Endothelial cell of umbilical vein (primary cell): ENCODE data around the gene SAMSN1. TPM values are rescaled to one million over a fixed set of nuclear protein-coding genes. Genes with fewer than 3 reads are reported as not detected.

Experiments used
- BruUV-seq: library from RNA; stranded (reverse); fragments of 400-500 nt; replicated peaks from 2 replicates; lab custom pipeline; 2021; lab: Mats Ljungman, UMichigan
- CTCF ChIA-PET: fragments of 300-600, 350-600 bp; sonication (Branson Sonifier 250); formaldehyde crosslinking; loops from one replicate; lab custom pipeline; 2021; ENCODE audit warnings: antibody characterized with exemption, inconsistent platforms; lab: Charles Lee
- POLR2A ChIA-PET: fragments of 300-600, 350-600 bp; sonication (Branson Sonifier 250); formaldehyde crosslinking; loops from one replicate; lab custom pipeline; 2021; ENCODE audit warnings: antibody characterized with exemption, inconsistent platforms; lab: Charles Lee
- DNase-seq: peaks from one replicate; pipeline ENCODE4 v3.0.0-alpha.2; 2011; ENCODE audit warnings: low read depth, low spot score
- FAIRE-seq: peaks from 2 replicates; lab custom pipeline; 2011; peaks lifted over from hg19 to GRCh38; lab: Jason Lieb, UNC
- H2AFZ ChIP-seq: 2 replicates; pipeline ENCODE4 v1.6.0; 2012; ENCODE audit warnings: low read depth, low read length, control low read depth, inconsistent platforms
- H3K27ac ChIP-seq: 2 replicates; pipeline ENCODE4 v1.5.1; 2011; ENCODE audit warnings: low read depth, mild to moderate bottlenecking, control low read depth, low read length, moderate library complexity; ENCODE audit not compliant: insufficient read depth
- H3K27me3 ChIP-seq, 2 experiments: 2 replicates each; pipeline versions ENCODE4 v1.6.0 to v1.6.1; 2011; ENCODE audit warnings: low read length in 2 of 2, mixed read lengths in 1 of 2; ENCODE audit not compliant: control insufficient read depth in 2 of 2, insufficient read depth in 2 of 2
- H3K36me3 ChIP-seq, 2 experiments: 2 replicates in 1 of 2; 3 replicates in 1 of 2; pipeline ENCODE4 v1.5.1; 2011; ENCODE audit warnings: low read length in 2 of 2, mild to moderate bottlenecking in 1 of 2, moderate library complexity in 1 of 2; ENCODE audit not compliant: control insufficient read depth in 2 of 2, insufficient read depth in 2 of 2; ENCODE audit errors: extremely low read depth in 1 of 2
- H3K4me1 ChIP-seq: 3 replicates; pipeline ENCODE4 v1.5.1; 2011; ENCODE audit warnings: mild to moderate bottlenecking, low read length; ENCODE audit not compliant: control insufficient read depth, insufficient read depth; ENCODE audit errors: extremely low read depth
- H3K4me2 ChIP-seq: 2 replicates; pipeline ENCODE4 v1.6.1; 2011; ENCODE audit warnings: low read length, control low read depth, mixed read lengths; ENCODE audit not compliant: insufficient read depth
- H3K4me3 ChIP-seq, 3 experiments: fragments of 200-600 bp in 1 of 3; sonication (generic), shearing (Covaris generic) in 1 of 3; replicated peaks in 1 of 3; 2 replicates each; pipeline ENCODE4 v1.5.1; 2011 to 2016; ENCODE audit warnings: control low read depth in 3 of 3, low read length in 3 of 3, mild to moderate bottlenecking in 2 of 3, inconsistent platforms in 1 of 3, low read depth in 1 of 3, moderate library complexity in 1 of 3; ENCODE audit not compliant: insufficient read depth in 1 of 3
- H3K79me2 ChIP-seq: 2 replicates; pipeline ENCODE4 v1.6.0; 2012; ENCODE audit warnings: low read length, inconsistent platforms; ENCODE audit not compliant: control insufficient read depth, insufficient read depth
- H3K9ac ChIP-seq: replicated peaks from 2 replicates; pipeline ENCODE3; 2011; ENCODE audit warnings: low read length, control low read depth; ENCODE audit not compliant: insufficient read depth; ENCODE audit errors: extremely low read depth
- H3K9me1 ChIP-seq: replicated peaks from 3 replicates; pipeline ENCODE4 v1.6.0; 2011; ENCODE audit warnings: mild to moderate bottlenecking, low read length; ENCODE audit not compliant: control insufficient read depth, insufficient read depth; ENCODE audit errors: extremely low read depth
- H3K9me3 ChIP-seq: replicated peaks from 2 replicates; pipeline ENCODE4 v1.5.1; 2012; ENCODE audit warnings: low read length, inconsistent platforms; ENCODE audit not compliant: control insufficient read depth, insufficient read depth
- H4K20me1 ChIP-seq: replicated peaks from 2 replicates; pipeline ENCODE3; 2011; ENCODE audit warnings: mild to moderate bottlenecking, low read length; ENCODE audit not compliant: control insufficient read depth, insufficient read depth; ENCODE audit errors: extremely low read depth
- EZH2 ChIP-seq: IDR thresholded peaks from 2 replicates; pipeline ENCODE4 v1.6.1; 2012; ENCODE audit warnings: borderline replicate concordance, low read depth, mild to moderate bottlenecking, moderate library complexity, low read length, inconsistent platforms; ENCODE audit not compliant: severe bottlenecking
- FOS ChIP-seq: IDR thresholded peaks from 2 replicates; pipeline ENCODE4 v1.6.1; 2011; ENCODE audit warnings: mild to moderate bottlenecking, low read length, moderate library complexity, borderline replicate concordance; ENCODE audit not compliant: insufficient read depth
- GATA2 ChIP-seq: IDR thresholded peaks from 2 replicates; pipeline ENCODE4 v1.7.0; 2011; ENCODE audit warnings: low read depth, mild to moderate bottlenecking, moderate library complexity, mixed read lengths, low read length; ENCODE audit not compliant: insufficient read length, insufficient read depth
- JUN ChIP-seq: IDR thresholded peaks from 2 replicates; pipeline ENCODE4 v1.6.1; 2011; ENCODE audit warnings: borderline replicate concordance, low read depth; ENCODE audit not compliant: insufficient read length, insufficient read depth
- MYC ChIP-seq: IDR thresholded peaks from one replicate; pipeline ENCODE4 v1.6.1; 2011; ENCODE audit warnings: mild to moderate bottlenecking, low read depth, low read length
- POLR2A ChIP-seq: IDR thresholded peaks from 2 replicates; pipeline ENCODE4 v1.6.1; 2012; ENCODE audit warnings: low read depth, mild to moderate bottlenecking, control low read depth, low read length
- POLR2AphosphoS5 ChIP-seq: IDR thresholded peaks from 2 replicates; pipeline ENCODE4 v1.6.1; 2012; ENCODE audit warnings: low read depth, mild to moderate bottlenecking, control low read depth, low read length, moderate library complexity; ENCODE audit not compliant: insufficient read depth
- dilution Hi-C: fragments of 300-500 bp; cut with MboI; formaldehyde crosslinking; loops from one replicate; pipeline ENCODE4 v1.15.0; 2019; ENCODE audit warnings: low sequenced_read_pairs; ENCODE audit not compliant: extremely low pct_ligation_motif_present
- intact Hi-C: fragments of 100-400 bp; cut with micrococcal nuclease; formaldehyde crosslinking; loops from one replicate; pipeline ENCODE4 v1.10.0; 2022
- polyA plus RNA-seq, 4 experiments: library from polyadenylated mRNA; depleted of rRNA in 3 of 4; stranded (reverse) in 3 of 4; unstranded in 1 of 4; fragments of >200 nt; gene quantifications; 2 replicates each; pipeline versions ENCODE4 v1.2.1 to v1.2.3, GENCODE V29; 2011 to 2012; ENCODE audit warnings: missing spikeins in 1 of 4
- total RNA-seq: library from RNA; stranded (reverse); gene quantifications from 2 replicates; pipeline ENCODE4 v1.2.3, GENCODE V29; 2021
- TF ChIP-seq, protein P1 (sequence below), 2 donors: IDR thresholded peaks; 1 replicate in 1 of 2; 2 replicates in 1 of 2; pipeline ENCODE4 v1.5.1; 2011; ENCODE audit warnings: low read length in 2 of 2, mild to moderate bottlenecking in 2 of 2, moderate library complexity in 2 of 2, control low read depth in 1 of 2, inconsistent platforms in 1 of 2, low read depth in 1 of 2; ENCODE audit not compliant: insufficient read depth in 1 of 2; ENCODE audit errors: extremely low read depth in 1 of 2
- TF ChIP-seq, protein P2 (sequence below): IDR thresholded peaks from 2 replicates; pipeline ENCODE4 v1.6.1; 2011; ENCODE audit not compliant: insufficient read depth, insufficient read length

SAMSN1 gene
- total and polyA plus RNA-seq, 2 donors (not counting 3 experiments of a cell fraction or from before 2014, with no cell fraction given): 2.5 to 5.3 TPM

DNA sequence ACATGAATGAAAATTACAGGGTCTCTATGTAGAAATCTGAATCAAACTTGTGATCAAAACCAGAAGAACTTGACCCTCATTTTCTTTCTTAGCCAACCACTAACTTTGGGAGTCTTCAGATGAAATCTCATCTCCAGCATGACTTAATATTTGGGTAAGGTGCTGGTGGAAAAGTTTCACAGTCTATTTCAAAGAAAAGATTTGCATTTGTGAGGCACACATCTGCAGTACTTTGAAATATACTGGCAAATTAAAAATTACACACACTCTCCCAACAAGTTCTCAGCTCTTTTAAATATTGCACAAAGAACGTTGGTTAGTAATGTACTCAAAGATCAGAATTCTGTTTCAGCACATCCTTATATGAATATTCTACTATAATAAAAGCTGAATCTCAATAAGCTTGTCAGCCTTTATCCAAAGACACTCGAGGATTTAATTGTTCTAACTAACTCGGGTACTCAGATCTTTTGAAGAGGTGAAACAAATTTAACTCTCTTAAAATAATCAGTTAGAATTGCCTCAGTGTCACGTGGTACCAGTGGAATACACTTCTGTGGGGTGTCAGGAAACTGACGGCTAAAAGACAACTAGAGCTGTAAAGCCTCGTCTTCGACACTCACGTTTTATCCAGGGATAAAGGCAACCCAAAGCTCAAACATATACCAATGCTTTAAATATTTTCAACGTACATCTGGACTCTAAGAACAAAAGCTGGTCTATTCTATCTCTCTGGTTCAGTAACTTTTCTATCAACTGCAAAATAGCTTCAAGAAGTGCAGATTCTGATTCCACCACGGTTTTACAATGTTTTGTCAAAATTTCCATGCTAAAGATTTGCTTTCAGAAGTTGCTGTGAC, 19.0 kb downstream of the SAMSN1 start:
- no TSS peak for BruUV-seq
- Histone ChIP-seq H3K4me3 (no peak overlapping the region), H3K36me3 (no peaks in the 10 kb centered on the region), H4K20me1 (no peaks in the 10 kb centered on the region), H3K27me3 (no peaks in the 10 kb centered on the region), H3K4me2 (no peak overlapping the region), H3K9ac (no peak overlapping the region), H3K79me2 (peaks cover 19% of the 10 kb centered on the region), H3K27ac (no peak overlapping the region), H3K9me1 (no peaks in the 10 kb centered on the region), H2AFZ (no peak overlapping the region), H3K4me1 (no peaks in the 10 kb centered on the region), H3K9me3 (no peaks in the 10 kb centered on the region)
- TF ChIP-seq POLR2AphosphoS5 (no peak), GATA2 (no peak), JUN (no peak), EZH2 (no peak), MYC (no peak), FOS (no peak), POLR2A (no peak)
- TF ChIP-seq, protein P1, sequence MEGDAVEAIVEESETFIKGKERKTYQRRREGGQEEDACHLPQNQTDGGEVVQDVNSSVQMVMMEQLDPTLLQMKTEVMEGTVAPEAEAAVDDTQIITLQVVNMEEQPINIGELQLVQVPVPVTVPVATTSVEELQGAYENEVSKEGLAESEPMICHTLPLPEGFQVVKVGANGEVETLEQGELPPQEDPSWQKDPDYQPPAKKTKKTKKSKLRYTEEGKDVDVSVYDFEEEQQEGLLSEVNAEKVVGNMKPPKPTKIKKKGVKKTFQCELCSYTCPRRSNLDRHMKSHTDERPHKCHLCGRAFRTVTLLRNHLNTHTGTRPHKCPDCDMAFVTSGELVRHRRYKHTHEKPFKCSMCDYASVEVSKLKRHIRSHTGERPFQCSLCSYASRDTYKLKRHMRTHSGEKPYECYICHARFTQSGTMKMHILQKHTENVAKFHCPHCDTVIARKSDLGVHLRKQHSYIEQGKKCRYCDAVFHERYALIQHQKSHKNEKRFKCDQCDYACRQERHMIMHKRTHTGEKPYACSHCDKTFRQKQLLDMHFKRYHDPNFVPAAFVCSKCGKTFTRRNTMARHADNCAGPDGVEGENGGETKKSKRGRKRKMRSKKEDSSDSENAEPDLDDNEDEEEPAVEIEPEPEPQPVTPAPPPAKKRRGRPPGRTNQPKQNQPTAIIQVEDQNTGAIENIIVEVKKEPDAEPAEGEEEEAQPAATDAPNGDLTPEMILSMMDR (IDR thresholded peaks at IDR 0.05; ENCODE audit: extremely low read depth in 1 of 2, insufficient read depth in 1 of 2, low read depth in 1 of 2, low read length in 2 of 2): no peak
- TF ChIP-seq, protein P2, sequence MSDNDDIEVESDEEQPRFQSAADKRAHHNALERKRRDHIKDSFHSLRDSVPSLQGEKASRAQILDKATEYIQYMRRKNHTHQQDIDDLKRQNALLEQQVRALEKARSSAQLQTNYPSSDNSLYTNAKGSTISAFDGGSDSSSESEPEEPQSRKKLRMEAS: no peak
- FAIRE-seq (no peak), DNase-seq (no peak)
- ChIA-PET CTCF (interaction anchor here (1.4 to 1.6 kb wide), 2 partner anchors 9 to 211 kb away, joined by 4 to 5 read pairs; no protein-coding TSS in a partner anchor), POLR2A (no interaction called here)
- intact Hi-C loops (no loop called here), dilution Hi-C loops (no loop called here)
